C4-2B (cell line): ENCODE measurements around the gene ZNF446.

ENCODE experiments used
- ZFX ChIP-seq: fragments of 450-650 bp; IDR thresholded peaks from 2 replicates; pipeline ENCODE4 v1.6.1; 2017
- TF ChIP-seq, protein P1 (sequence below): fragments of 450-650 bp; conservative IDR thresholded peaks from 2 replicates; pipeline ENCODE4 v1.5.1; 2017; ENCODE audit warnings: mild to moderate bottlenecking

- TF ChIP-seq, protein P1, sequence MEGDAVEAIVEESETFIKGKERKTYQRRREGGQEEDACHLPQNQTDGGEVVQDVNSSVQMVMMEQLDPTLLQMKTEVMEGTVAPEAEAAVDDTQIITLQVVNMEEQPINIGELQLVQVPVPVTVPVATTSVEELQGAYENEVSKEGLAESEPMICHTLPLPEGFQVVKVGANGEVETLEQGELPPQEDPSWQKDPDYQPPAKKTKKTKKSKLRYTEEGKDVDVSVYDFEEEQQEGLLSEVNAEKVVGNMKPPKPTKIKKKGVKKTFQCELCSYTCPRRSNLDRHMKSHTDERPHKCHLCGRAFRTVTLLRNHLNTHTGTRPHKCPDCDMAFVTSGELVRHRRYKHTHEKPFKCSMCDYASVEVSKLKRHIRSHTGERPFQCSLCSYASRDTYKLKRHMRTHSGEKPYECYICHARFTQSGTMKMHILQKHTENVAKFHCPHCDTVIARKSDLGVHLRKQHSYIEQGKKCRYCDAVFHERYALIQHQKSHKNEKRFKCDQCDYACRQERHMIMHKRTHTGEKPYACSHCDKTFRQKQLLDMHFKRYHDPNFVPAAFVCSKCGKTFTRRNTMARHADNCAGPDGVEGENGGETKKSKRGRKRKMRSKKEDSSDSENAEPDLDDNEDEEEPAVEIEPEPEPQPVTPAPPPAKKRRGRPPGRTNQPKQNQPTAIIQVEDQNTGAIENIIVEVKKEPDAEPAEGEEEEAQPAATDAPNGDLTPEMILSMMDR = no peak
- TF ChIP-seq ZFX = no peak
Observed at GRCh38 chr19:58514564-58515022, 38.4 kb downstream of the ZNF446 start.
